GM10266 (cell line): ENCODE data around the gene TMPRSS4.

Experiments used
- DNase-seq: peaks from one replicate; pipeline ENCODE4 v3.0.0; 2012; ENCODE audit errors: extremely low spot score
- TF ChIP-seq, protein P1 (sequence below): IDR thresholded peaks from 2 replicates; pipeline ENCODE4 v1.5.1; 2012; ENCODE audit warnings: mild to moderate bottlenecking, low read depth; ENCODE audit not compliant: control insufficient read depth, insufficient read depth; ENCODE audit errors: missing control alignments

The TMPRSS4 gene

DNA sequence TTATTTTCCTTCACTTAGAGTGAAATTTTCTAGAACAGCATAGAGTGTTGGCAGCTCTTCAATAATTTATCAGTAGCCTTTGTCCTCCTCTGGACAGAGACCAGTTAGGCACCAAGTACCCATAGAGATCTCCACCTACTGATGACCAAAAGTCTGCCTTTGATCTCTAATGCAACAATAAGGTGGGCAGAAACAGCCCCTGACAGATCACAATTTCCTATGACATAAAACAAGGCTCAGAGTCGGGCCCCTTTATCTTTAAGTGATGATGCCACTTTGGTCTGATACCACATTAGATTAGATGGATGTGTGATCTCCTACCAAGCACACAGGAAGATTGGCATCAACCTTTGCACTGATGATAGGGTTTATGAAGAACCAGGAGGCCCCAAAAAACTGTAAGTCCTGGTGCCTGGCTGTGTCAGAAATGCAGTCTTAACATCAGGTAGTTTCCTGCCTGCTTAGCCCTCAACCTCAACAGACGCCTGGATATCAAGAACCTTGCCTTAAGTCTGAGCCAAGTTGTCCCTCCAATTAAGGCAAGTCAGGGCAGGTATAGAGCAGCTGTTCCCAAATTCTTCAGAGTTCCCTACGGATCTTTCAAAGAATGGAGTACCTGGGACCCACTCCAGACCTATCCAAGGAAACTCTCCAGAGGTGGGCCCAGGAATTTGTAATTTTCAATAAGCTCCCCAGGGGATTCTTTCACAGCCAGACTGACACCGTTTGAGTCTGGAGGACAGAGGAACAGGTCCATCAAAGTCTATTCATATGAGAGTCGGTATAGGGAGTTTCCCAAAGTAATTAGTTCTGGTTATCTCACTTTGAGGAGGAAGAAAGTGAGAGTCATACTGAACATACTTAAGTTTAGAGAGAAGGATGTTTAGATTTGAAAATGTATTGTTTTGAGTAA is 30.6 kb upstream of the TMPRSS4 start:
- TF ChIP-seq, protein P1, sequence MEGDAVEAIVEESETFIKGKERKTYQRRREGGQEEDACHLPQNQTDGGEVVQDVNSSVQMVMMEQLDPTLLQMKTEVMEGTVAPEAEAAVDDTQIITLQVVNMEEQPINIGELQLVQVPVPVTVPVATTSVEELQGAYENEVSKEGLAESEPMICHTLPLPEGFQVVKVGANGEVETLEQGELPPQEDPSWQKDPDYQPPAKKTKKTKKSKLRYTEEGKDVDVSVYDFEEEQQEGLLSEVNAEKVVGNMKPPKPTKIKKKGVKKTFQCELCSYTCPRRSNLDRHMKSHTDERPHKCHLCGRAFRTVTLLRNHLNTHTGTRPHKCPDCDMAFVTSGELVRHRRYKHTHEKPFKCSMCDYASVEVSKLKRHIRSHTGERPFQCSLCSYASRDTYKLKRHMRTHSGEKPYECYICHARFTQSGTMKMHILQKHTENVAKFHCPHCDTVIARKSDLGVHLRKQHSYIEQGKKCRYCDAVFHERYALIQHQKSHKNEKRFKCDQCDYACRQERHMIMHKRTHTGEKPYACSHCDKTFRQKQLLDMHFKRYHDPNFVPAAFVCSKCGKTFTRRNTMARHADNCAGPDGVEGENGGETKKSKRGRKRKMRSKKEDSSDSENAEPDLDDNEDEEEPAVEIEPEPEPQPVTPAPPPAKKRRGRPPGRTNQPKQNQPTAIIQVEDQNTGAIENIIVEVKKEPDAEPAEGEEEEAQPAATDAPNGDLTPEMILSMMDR = no peak
- DNase-seq = peak; percentile 28

GRCh38 chr11:118046964-118047700 is 29.7 kb upstream of the TMPRSS4 start:
- DNase-seq = no peak
- TF ChIP-seq, protein P1 = no peak

DNA sequence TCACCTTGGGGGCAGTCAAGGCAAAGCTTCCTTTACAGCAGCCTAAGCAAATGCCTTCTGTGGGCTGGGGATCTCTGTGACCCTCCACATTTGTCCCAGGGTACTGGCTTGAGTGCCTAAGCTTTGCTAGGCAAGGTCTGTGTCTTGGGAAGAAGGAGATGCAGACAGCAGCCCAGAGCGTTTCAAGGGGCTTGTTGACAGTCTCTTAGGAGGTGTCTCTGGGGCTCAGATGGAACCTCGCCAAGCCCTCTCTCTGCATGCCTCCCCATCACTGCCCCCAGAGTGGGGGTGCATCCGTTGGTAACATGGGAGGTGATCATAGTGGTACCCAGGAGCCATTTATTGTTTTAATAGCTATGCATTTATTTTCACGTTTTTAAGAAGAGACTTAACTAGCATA is 29.1 kb upstream of the TMPRSS4 start:
- DNase-seq = no peak

GRCh38 chr11:118048472-118049370 is 28.2 kb upstream of the TMPRSS4 start:
- TF ChIP-seq, protein P1 = no peak

More for the DNA sequence above, 29.1 kb upstream of the TMPRSS4 start:
- TF ChIP-seq, protein P1 = no peak

DNA sequence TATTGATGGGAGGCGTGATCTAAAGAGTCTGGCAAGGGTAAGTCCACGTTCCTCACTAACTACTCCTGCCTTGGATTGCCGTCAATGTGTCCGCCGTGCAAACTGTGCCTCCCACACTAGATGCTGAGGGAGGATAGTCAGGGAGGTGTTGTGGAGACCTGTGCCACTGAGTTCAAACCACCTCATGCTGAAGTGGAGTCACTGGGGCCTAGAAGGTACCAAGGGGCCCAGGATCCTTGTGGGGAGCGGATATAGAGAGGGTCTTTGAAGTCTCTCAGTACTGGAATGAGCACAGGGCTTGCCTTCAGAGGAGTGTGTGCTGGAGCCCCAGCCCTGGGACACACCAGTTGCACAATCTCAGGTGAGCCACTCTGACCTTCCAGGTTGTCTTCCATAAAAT is 27.1 kb upstream of the TMPRSS4 start:
- TF ChIP-seq, protein P1 = no peak
- no peak for DNase-seq

More at GRCh38 chr11:118048472-118049370, 28.2 kb upstream of the TMPRSS4 start:
- no peak for DNase-seq

DNA sequence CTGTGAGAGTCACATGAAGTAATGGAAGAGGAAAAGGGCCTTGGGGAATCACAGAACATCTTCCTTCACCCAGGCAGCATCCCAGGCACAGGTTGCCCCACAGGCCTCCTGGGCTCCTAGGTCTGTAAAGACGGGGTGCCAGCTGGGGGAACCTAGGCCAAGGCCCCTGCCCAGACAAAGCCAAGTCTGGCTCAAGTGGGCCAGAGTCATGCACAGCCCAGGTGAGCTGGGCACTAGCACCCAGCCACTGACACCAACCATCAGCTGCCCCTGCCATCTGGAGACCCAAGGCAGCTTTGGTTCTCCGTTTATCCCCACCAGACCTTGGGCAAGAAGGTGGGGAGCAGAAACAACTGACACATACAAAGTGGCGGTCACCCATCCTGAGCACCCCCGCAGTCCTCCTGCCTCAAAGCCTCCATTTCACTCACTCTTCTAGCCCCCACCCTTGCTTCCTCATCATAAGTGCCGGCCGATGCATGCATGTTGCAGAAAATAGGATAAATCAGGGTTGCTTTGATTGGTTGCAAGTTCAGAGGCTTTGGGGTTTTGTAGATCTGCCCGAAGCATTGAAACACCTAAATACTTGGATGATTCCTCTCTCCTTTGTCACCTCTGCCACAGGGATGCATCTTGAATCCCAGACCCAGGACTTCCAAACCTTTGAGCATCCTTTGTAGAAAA is 26.5 kb upstream of the TMPRSS4 start:
- DNase-seq = no peak
- TF ChIP-seq, protein P1 = no peak
